Mammary epithelial cell (primary cell): Measurements from ENCODE around the gene KRTAP4-1.
"Not testable (repeated sequence)": the region's sequence is repeated elsewhere in the genome, so short reads cannot be mapped to it uniquely, and the experiment has no call there.

Experiments used
- CTCF ChIP-seq, 2 donors: IDR thresholded peaks in 1 of 2; conservative IDR thresholded peaks in 1 of 2; 2 replicates each; pipeline ENCODE4 v1.5.1; 2011 to 2012; ENCODE audit warnings: inconsistent platforms in 2 of 2, low read length in 2 of 2, mild to moderate bottlenecking in 2 of 2, control low read depth in 1 of 2, low read depth in 1 of 2; ENCODE audit not compliant: insufficient read depth in 1 of 2; ENCODE audit errors: extremely low read depth in 1 of 2
- EZH2 ChIP-seq: IDR thresholded peaks from 2 replicates; pipeline ENCODE4 v1.6.1; 2012; ENCODE audit warnings: low read length, inconsistent platforms, borderline replicate concordance

GRCh38 chr17:41139865-41140264 is 44.8 kb downstream of the KRTAP4-1 start:
- not testable (repeated sequence) for TF ChIP-seq CTCF (conservative IDR thresholded peaks at IDR 0.05 in 1 of 2, IDR thresholded peaks at IDR 0.05 in 1 of 2; ENCODE audit: extremely low read depth in 1 of 2, insufficient read depth in 1 of 2, low read depth in 1 of 2, low read length in 2 of 2); EZH2
